ENCODE measurements around the gene MUC5B.

MUC5B gene

DNA sequence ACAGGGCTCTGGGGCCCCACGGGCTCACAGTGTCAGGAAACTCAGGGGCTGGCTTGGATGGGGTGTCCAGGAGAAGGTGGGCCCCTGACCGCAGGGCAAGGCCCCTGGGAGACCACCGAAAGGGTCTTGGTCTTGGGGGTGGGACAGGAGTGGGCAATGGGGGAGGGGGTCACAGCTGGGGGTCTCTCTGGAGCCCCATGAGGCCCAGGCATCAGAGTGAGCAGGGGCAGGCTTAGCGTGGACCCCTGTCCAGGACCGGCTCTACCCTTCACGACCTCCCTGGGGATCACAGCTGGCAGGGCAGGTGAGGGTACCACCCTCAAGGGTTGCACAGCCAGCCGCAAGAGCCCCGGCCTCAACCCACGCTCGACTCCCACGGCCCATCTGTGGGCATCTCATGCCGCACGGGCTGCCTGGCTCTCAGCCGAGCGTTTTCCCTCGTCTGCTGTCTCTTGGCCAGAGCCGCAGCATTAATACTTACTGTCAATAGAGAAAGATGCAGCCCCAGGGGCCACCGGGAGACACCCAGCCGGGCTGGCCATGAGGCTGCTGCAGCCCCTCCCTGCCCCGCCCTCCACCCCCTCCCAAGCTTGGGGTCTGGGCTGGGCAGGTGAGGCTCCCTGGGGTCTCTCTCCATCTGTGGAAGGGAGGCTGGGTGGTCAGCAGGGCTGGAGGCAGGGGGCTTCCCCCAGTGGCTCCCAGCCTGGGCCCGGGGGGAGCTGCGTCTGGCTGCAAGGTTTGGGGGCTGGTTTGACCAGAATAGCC, 662 bp downstream of the MUC5B start:
- no peak for FAIRE-seq

DNA sequence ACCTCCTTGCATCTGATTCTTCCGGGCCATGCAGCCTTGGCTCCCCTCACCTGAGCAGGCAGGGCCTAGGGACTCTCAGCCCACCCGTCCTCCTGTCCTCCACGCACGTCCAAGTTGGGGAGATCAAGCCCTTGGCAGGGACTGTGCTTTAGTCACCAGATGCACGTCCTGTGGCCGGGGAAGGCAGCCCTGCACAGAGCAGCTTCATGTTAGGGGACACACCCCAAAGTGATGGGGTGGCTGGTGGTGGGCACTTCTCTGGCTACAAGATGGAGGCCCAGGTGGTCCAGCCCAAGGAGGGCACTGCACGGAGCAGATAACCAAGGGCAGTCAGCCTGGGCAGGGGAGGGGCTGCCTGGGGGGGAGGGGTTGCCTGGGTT, 1.2 kb downstream of the MUC5B start:
- FAIRE-seq, result no peak

DNA sequence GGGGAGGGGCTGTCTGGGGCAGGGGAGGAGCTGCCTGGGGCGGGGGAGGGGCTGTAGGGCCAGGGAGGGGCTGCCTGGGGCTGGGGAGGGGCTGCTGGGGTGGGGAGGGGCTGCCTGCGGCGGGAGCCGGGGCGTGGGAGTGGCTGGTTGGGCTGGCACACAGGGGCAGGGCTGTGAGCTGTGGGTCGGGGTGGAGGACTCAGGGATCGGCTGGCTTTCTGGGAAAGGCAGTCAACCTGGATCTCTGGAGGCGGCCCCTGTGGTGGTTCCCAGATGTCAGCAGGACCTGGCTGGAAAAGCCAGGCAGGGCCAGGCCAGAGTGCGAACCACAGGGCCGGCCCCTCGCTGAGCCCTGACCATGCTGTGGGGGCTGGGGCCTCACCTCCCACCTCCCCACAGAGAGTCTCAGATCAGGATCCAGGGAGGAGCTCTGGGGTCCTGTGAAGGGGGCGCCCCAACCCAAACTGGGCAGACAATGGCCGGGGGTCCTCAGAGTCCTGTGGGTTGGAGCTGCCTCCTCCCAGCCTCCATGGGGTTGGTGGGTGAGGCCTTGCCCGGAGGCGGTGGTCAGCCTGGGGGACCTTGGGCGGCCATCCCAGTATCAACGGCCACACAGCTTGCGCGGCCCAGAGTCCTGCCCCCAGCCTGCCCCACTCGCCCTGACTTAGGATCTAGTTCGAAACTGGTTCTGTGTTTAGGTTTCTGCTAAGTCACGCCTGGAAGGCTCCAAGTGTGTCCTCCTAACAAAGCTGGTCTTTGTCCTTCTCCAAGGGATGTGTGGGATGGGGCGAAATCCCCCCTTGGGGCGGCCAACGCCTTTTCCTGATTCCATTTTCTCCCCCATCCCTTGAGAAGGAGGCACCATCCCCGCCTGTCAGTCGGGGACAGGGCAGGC, 1.9 kb downstream of the MUC5B start:
- no peak for FAIRE-seq

DNA sequence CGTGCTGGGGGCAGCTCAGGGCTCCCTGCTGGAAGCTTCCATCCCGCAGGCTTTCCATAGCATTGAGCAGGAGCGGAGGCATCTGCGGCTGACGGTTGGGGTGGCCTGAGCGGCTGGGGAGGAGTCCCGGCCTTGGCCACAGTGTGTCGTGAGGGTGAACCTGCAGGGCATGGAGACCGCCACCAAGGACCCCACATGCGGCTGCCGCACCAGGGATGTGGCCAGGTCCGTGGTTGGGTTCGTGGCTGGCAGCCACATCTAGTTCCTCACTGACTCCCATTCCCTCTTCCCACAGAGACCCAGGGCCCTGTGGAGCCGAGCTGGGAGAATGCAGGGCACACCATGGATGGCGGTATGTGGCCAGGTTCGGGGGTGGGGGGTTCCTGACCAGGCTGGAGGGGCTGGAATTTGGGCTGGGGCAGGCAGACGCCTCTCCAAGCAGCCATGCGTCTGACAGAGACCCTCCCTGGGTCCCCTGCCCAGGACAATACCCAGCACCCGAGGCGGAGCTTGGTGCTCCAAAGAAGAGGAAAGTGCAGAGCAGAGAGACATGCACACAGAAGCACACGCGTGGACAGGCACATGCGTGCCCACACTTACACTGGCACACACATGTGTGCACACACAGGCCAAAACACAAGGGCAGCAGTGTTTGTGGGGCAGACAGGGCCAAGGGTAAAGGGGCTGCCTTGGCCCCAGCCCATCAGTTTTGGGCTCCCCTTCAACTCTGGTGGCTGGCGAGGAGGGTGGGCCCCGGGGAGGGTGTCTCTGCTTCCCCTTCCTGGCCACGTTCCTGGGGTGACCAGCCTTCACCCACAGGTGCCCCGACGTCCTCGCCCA, 2.7 kb downstream of the MUC5B start:
- no peak for FAIRE-seq

DNA sequence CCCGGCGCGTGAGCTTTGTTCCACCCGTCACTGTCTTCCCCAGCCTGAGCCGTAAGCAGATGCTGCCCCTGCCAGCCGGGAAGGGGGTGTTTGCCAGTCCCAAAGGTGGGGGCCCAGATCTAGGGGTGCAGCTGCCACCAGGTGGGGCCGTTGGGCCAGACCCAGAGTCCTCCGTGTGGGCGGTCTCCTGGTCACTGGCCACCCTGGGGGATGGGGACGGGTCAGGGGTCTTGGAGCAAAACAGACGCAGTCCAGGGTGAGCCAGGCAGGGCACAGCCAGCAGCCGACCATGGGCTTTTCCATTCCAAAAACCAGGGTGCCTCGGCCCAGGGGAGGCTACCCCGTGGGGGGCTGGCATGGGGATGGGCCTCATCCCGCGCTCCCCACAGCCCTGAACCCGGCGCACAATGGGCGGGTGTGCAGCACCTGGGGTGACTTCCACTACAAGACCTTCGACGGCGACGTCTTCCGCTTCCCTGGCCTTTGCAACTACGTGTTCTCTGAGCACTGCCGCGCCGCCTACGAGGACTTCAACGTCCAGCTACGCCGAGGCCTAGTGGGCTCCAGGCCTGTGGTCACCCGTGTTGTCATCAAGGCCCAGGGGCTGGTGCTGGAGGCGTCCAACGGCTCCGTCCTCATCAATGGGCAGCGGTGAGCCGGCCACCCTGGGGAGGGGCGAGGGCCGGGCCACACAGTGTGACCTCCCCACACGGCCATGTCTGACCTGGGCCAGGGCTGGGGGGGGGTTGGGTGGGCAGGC, 3.5 kb downstream of the MUC5B start:
- FAIRE-seq, result no peak

DNA sequence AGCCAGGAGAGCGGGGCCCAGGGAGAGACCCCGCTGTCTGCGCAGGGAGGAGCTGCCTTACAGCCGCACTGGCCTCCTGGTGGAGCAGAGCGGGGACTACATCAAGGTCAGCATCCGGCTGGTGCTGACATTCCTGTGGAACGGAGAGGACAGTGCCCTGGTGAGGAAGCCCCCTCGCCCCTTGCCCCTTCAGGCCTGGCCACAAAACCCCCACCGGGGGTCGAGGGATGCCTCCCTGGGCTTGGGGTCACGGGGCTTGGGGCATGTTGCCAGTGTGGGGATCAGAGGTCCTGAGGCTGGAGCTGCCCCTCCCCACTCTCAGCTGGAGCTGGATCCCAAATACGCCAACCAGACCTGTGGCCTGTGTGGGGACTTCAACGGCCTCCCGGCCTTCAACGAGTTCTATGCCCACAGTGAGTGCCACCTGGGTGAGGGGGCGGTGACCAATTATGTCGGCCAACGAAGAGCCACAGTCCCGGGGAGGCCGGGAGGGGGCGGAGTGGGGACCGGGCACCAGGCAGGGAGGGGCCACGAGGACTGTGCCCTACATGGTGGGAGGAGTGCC, 4.2 kb downstream of the MUC5B start:
- FAIRE-seq, result no peak

DNA sequence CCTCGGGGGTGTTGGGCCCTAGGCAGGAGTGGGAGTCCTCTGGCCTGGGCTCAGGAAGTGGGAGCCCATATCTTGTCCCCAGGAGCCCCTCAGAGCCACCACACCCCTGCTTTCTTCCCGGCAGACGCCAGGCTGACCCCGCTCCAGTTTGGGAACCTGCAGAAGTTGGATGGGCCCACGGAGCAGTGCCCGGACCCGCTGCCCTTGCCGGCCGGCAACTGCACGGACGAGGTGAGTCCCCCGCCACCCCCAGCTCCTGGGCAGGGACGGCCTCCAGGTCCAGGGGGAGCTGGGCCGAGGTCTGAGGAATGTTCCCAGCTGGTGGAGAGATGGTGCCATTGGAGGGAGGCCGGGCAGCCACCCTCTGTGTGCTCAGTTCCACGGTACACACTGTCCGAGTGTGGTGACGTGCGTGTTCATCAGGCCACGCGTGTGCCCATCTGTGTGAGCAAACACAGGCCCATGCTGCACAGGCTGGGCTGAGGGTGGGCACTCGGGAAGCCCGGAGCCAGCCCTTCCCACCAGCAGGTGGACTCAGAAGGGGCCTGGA, 4.8 kb downstream of the MUC5B start:
- no peak for FAIRE-seq

DNA sequence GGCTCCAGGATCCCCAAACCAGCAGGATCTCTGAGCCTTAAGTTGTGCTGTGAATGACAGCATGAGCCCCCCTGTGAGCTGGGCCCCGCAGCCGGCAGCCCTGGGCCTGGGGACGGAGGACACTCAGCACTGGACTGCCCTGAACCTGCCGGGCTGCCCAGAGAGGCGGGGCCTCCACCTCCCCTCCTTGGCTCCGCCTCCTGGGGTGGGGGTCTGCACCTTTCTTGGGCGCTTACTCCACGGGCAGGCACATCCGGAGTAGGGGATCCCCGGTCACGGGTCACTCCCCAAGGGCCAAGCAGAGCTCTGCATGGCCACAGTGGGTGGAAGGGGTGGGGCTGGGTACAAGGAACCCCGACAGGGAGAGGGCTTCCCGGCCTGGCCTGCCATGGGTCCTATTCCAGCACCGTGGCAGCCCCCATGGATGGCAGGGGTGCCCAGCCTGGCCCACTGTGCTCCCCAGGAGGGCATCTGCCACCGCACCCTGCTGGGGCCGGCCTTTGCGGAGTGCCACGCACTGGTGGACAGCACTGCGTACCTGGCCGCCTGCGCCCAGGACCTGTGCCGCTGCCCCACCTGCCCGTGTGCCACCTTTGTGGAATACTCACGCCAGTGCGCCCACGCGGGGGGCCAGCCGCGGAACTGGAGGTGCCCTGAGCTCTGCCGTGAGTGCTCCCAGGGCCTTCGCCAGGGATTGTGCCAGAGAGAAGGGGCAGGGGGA, 5.4 kb downstream of the MUC5B start:
- no peak for FAIRE-seq

DNA sequence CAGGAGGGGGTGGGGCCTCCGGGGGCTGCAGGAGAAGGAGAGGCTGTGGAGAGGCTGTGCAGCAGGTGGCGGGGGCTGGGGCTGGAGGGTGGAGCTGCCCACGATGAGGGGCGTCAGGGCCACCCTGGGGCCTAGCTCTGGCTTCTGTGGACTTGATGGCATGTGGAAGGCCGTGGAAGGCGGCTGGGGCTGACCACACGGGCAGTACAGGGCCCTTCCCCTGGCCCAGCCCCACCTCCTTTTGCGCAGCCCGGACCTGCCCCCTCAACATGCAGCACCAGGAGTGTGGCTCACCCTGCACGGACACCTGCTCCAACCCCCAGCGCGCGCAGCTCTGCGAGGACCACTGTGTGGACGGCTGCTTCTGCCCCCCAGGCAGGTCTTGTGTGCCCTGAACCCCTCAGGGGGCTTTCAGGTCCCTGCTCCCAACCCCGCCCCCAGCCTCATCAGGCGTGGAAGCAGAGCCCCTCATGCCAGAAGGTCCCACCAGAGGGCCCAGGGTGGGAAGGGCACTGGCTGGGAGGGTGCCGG, 6.1 kb downstream of the MUC5B start:
- FAIRE-seq, result no peak

DNA sequence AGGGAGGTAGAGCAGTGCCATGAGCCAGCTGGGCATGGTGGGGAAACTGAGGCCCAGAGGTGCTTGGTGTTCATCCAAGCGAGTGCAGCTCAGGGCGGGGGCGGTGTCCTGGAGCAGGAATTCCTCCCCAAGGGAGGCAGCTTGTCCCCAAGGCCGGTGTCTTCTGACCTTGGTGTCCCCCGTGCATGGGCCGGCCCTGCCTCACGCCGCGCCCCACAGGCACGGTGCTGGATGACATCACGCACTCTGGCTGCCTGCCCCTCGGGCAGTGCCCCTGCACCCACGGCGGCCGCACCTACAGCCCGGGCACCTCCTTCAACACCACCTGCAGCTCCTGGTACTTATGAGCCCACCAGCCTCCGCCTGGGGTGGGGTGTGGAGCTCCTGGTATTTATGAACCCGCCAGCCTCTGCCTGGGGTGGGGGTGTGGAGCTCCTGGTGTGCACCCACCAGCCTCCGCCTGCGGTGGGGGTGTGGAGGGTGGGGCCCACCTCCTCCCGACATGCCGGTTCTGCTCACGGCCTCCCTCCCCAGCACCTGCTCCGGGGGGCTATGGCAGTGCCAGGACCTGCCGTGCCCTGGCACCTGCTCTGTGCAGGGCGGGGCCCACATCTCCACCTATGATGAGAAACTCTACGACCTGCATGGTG, 6.7 kb downstream of the MUC5B start:
- no peak for FAIRE-seq

DNA sequence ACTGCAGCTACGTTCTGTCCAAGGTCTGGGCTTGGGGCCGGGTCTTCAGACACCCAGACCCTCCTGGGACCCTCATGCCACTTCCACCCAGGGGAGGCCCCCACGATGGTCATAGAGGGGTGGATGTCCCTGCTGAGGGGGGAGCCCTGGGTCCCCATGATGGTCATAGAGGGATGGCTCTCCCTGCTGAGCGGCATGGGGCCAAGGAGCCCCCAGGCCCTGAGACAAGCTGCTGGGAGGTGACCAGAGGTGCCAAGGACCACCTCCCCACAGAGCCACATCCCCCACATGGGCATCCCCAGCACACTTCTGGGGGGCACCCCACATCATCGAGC, 7.2 kb downstream of the MUC5B start:
- no peak for FAIRE-seq

DNA sequence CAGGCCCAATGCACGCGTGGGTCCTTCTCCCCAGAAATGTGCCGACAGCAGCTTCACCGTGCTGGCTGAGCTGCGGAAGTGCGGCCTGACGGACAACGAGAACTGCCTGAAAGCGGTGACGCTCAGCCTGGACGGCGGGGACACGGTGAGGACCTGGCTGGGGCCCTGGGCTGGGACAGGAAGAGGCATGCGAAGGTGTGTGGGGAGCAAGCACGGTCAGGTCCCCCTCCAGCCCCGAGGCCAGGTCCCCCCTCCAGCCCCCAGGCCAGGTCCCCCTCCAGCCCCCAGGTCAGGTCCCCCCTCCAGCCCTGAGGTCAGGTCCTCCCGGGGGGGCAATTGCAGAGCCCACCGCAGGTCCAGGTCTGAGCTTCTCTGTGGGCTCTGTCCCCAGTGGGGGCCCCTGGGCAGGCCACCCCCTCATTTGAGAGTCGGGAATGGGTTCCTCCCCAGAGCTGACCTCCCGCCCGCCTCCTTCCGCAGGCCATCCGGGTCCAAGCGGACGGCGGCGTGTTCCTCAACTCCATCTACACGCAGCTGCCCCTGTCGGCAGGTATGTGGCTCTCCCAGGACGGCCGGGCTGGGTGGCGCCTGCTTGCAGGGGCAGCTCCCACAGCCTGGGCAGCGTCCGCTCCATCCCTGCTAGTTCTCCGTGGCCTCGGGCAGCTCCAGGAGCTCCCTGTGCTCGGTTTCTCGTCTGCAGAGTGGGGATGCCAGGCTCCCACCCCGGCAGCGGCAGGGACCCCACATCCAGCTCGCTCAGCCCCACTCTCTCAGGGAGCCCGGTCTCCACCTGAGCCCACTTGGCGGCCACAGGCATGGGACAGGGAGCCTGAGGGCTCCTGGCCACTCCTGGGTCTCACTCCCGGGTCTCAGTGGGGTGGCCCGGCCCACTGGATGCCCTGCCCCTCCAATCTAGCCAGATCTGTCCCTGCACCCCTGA, 7.9 kb downstream of the MUC5B start:
- no peak for FAIRE-seq

DNA sequence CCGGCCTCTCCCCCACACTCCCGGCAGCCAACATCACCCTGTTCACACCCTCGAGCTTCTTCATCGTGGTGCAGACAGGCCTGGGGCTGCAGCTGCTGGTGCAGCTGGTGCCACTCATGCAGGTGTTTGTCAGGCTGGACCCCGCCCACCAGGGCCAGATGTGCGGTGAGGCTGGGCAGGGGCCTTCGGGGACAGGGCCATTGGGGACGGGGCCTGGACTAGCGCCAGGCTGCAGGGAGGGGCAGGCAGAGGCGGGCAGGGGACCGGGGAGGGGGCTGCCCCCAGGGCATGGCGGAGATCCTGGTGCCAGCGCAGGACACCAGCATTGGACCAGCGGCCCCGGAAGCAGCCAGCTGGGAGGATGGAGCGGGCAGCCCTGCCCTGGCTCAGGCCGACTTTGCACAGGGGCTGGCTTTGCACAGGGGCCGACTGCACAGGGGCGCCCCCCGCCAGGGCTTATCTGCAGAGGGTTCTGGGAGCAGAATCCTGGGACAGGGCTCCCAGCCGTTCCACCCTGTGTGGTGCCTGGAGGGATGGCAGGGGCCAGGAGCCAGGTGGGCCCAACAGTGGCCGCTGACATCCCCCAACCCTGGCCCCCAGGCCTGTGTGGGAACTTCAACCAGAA, 8.6 kb downstream of the MUC5B start:
- no peak for FAIRE-seq

DNA sequence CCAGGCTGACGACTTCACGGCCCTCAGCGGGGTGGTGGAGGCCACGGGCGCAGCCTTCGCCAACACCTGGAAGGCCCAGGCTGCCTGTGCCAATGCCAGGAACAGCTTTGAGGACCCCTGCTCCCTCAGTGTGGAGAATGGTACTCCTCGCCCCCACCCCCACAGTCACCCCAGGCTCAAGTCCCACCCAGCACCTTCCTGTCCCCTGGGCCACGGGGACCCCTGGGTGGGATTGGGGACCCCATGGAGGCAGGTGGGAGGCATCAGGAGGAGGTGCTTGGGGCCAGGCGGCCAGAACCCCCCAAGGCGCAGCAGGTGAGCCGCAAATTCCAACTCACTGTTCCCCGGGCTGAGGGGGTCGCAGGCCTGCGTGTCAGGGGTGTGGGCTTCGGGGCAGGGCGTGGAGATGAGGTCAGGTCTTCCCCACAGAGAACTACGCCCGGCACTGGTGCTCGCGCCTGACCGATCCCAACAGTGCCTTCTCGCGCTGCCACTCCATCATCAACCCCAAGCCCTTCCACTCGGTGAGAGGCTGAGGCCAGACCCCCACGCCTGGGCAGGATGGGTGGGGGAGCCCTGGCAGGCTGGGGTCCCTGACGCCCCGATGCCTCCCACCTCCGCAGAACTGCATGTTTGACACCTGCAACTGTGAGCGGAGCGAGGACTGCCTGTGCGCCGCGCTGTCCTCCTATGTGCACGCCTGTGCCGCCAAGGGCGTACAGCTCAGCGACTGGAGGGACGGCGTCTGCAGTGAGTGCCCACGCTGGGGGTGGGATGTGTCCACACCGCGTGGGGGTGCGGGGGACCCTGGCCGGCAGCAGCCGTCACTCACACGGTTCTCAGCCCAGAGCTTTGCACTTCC, 9.4 kb downstream of the MUC5B start:
- FAIRE-seq, result no peak

DNA sequence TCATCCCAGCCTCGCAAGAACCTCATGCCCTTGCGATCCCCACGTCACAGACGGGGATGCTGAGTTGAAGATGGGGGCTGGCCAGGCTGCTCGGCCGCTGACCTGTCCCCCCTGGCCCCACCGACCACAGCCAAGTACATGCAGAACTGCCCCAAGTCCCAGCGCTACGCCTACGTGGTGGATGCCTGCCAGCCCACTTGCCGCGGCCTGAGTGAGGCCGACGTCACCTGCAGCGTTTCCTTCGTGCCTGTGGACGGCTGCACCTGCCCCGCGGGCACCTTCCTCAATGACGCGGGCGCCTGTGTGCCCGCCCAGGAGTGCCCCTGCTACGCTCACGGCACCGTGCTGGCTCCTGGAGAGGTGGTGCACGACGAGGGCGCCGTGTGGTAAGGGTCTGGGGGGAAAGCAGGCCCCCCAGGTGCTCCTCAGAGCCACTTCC, 10.0 kb downstream of the MUC5B start:
- FAIRE-seq, result no peak

DNA sequence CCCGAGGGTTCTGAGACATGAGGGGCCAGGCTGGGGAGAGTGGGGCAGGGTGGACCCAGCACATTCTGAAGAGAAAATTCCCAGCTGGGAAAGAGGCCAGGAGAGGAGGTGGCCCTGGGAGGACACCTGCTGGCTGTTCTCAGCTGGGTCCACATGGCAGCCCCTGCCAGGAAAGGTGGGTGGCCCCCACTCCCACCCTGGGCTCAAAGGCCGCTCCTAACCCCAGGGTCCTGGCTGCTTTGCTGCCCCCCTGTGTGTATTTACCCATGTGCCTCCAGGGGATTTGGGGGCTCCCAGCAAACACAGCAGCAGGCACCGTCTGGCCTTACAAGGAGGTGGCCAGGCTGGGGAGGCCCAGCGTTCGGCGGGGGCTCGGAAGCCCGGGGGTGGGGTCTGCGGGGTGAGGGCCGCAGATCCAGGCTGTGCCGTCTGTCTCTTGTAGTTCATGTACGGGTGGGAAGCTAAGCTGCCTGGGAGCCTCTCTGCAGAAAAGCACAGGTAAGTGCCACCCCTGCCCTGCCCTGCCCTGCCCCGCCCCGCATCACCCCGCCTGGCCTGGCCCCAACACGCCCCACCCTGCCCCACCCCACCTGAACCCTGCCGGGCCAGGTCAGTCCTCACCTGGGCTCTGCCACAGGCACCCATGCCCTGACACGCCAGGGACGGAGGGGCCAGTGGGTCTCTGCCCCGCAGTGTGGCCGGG, 10.6 kb downstream of the MUC5B start:
- FAIRE-seq, result no peak
